Trophoblast cell (in vitro differentiated cells and primary cell): Measurements from ENCODE around the gene ITGA11.
"Not testable (repeated sequence)": the region's sequence is repeated elsewhere in the genome, so short reads cannot be mapped to it uniquely, and the experiment has no call there.

Experiments
- DNase-seq, 2 donors: peaks; one replicate each; pipeline ENCODE4 v3.0.0-alpha.2; 2016
- H2AFZ ChIP-seq: 2 replicates; pipeline ENCODE4 v1.6.1; 2013; ENCODE audit warnings: low read length, moderate library complexity, mild to moderate bottlenecking; ENCODE audit not compliant: insufficient read depth, poor library complexity
- H2AK5ac ChIP-seq: 2 replicates; pipeline ENCODE4 v1.6.1; 2013; ENCODE audit warnings: mild to moderate bottlenecking, low read length
- H2BK120ac ChIP-seq: 2 replicates; pipeline ENCODE4 v1.6.1; 2013; ENCODE audit warnings: low read length, mild to moderate bottlenecking, moderate library complexity; ENCODE audit not compliant: insufficient read depth, poor library complexity
- H2BK12ac ChIP-seq: 2 replicates; pipeline ENCODE4 v1.6.1; 2013; ENCODE audit warnings: mild to moderate bottlenecking, low read length, moderate library complexity
- H2BK5ac ChIP-seq: 2 replicates; pipeline ENCODE4 v1.6.1; 2013; ENCODE audit warnings: low read length, low read depth, moderate library complexity, mild to moderate bottlenecking; ENCODE audit not compliant: poor library complexity
- H3K14ac ChIP-seq: 2 replicates; pipeline ENCODE4 v1.6.1; 2013; ENCODE audit warnings: mild to moderate bottlenecking, low read length
- H3K18ac ChIP-seq: 2 replicates; pipeline ENCODE4 v1.6.1; 2013; ENCODE audit warnings: mild to moderate bottlenecking, low read length
- H3K23ac ChIP-seq: 2 replicates; pipeline ENCODE4 v1.6.1; 2013; ENCODE audit warnings: low read length
- H3K27ac ChIP-seq: 2 replicates; pipeline ENCODE4 v1.5.1; 2013; ENCODE audit warnings: low read depth, mild to moderate bottlenecking, inconsistent platforms, low read length, moderate library complexity
- H3K27me3 ChIP-seq: 2 replicates; pipeline ENCODE4 v1.6.1; 2013; ENCODE audit warnings: inconsistent platforms, mild to moderate bottlenecking, low read length, moderate library complexity; ENCODE audit not compliant: insufficient read depth
- H3K36me3 ChIP-seq, 2 experiments: 1 replicate in 1 of 2; 2 replicates in 1 of 2; pipeline ENCODE4 v1.6.1; 2013; ENCODE audit warnings: low read length in 2 of 2, mild to moderate bottlenecking in 2 of 2, moderate library complexity in 1 of 2; ENCODE audit not compliant: insufficient read depth in 2 of 2, control insufficient read depth in 1 of 2
- H3K4ac ChIP-seq: 2 replicates; pipeline ENCODE4 v1.6.1; 2013; ENCODE audit warnings: low read depth, mild to moderate bottlenecking, low read length, moderate library complexity
- H3K4me1 ChIP-seq, 2 experiments: 1 replicate in 1 of 2; 2 replicates in 1 of 2; pipeline ENCODE4 v1.6.1; 2013; ENCODE audit warnings: low read length in 2 of 2, mild to moderate bottlenecking in 2 of 2, moderate library complexity in 1 of 2; ENCODE audit not compliant: insufficient read depth in 2 of 2, control insufficient read depth in 1 of 2
- H3K4me2 ChIP-seq: 2 replicates; pipeline ENCODE4 v1.6.1; 2013; ENCODE audit warnings: inconsistent platforms, mild to moderate bottlenecking, low read length, moderate library complexity
- H3K4me3 ChIP-seq: 2 replicates; pipeline ENCODE4 v1.5.1; 2013; ENCODE audit warnings: mild to moderate bottlenecking, low read depth, low read length, inconsistent platforms
- H3K79me1 ChIP-seq: one replicate; pipeline ENCODE4 v1.6.1; 2013; ENCODE audit warnings: low read length
- H3K79me2 ChIP-seq: 2 replicates; pipeline ENCODE4 v1.6.1; 2013; ENCODE audit warnings: low read length, mild to moderate bottlenecking; ENCODE audit not compliant: control insufficient read depth, insufficient read depth, poor library complexity
- H3K9ac ChIP-seq: 2 replicates; pipeline ENCODE4 v1.6.1; 2013; ENCODE audit warnings: mild to moderate bottlenecking, low read length
- H3K9me3 ChIP-seq: 2 replicates; pipeline ENCODE4 v1.6.1; 2013; ENCODE audit warnings: low read depth, mild to moderate bottlenecking, control low read depth, inconsistent platforms, low read length; ENCODE audit not compliant: insufficient read depth
- H4K12ac ChIP-seq: 2 replicates; pipeline ENCODE4 v1.6.1; 2013; ENCODE audit warnings: low read depth, mild to moderate bottlenecking, low read length, moderate library complexity
- H4K8ac ChIP-seq: 2 replicates; pipeline ENCODE4 v1.6.1; 2013; ENCODE audit warnings: low read depth, mild to moderate bottlenecking, low read length, moderate library complexity
- H4K91ac ChIP-seq: one replicate; pipeline ENCODE4 v1.6.1; 2013; ENCODE audit warnings: low read depth, mild to moderate bottlenecking, low read length, moderate library complexity
- WGBS: extraction: QIAGEN DNeasy Blood & Tissue Kit; methylation state at CpG from one replicate; pipeline ENCODE4 v1.1.7; 2013; ENCODE audit warnings: missing lambda C conversion rate; ENCODE audit not compliant: insufficient read length, insufficient coverage; ENCODE audit errors: extremely low coverage; 5-methylcytosine and 5-hydroxymethylcytosine counted together

The ITGA11 gene

DNA sequence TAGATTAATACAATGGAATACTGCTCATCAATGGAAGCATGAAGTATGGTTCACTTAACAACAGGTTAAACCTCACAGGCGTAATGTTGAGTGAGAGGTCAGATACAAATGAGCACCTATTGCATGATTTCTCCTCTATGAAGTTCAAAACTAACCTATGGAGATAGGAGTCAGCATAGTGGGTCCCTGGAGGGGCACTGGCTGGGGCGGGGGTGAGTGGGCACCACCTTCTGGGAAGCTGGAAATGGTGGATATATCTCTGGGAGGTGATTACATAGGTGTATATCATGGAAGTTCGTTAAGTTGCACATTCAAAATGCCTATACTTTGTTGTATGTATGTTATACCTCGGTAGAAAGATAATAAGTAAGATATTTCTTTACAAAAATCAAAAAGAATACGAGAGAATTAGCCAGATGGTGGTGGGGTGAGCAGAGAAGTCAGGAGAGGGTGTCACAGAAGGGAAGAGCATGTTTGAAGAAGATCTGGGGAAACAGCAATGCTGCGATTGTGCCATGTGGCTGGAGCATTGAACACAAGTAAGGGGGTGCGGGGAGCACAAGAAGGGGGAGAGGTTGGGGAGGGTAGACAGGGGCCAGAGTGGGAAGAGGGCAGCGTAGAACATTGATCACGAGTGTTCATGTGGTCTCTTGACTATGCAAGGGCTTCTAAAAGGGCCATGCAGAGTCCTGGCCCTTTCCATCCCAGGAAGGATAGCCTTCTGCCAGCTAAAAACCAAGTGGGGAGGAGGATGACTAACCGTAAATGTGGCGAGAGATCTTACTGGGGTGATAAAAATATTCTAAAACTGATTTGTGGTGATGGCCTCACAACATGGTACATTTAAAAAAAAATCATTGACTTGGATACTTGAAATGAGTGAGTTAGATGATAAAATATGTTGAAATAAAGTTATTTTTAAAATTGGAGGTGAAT, 30.2 kb downstream of the ITGA11 start:
- DNase-seq = no peak
- H2AFZ ChIP-seq = no peak overlapping the region
- no peaks in the 10 kb centered on the region for H3K36me3 ChIP-seq
- H2BK120ac ChIP-seq = no peak overlapping the region
- no peak overlapping the region for H3K23ac ChIP-seq
- no peak overlapping the region for H3K4ac ChIP-seq
- no peak overlapping the region for H4K91ac ChIP-seq
- no peak overlapping the region for H4K12ac ChIP-seq
- no peaks in the 10 kb centered on the region for H3K79me1 ChIP-seq
- H4K8ac ChIP-seq = no peak overlapping the region
- H2BK12ac ChIP-seq = no peak overlapping the region
- no peak overlapping the region for H3K27ac ChIP-seq
- no peak overlapping the region for H3K9ac ChIP-seq
- WGBS = no CpG with 5 or more reads among the region's 11 CpGs
- H3K79me2 ChIP-seq = no peaks in the 10 kb centered on the region
- H3K14ac ChIP-seq = no peak overlapping the region
- no peaks in the 10 kb centered on the region for H3K9me3 ChIP-seq
- no peaks in the 10 kb centered on the region for H3K27me3 ChIP-seq
- no peak overlapping the region for H2BK5ac ChIP-seq
- H3K18ac ChIP-seq = no peak overlapping the region
- no peak overlapping the region for H2AK5ac ChIP-seq
- no peaks in the 10 kb centered on the region for H3K4me1 ChIP-seq
- no peak overlapping the region for H3K4me3 ChIP-seq
- no peak overlapping the region for H3K4me2 ChIP-seq

GRCh38 chr15:68400066-68400456, 31.9 kb downstream of the ITGA11 start:
- Histone ChIP-seq H3K4me2 (no peak overlapping the region), H3K4ac (no peak overlapping the region), H3K14ac (no peak overlapping the region), H3K9me3 (no peaks in the 10 kb centered on the region), H2AFZ (no peak overlapping the region), H4K91ac (no peak overlapping the region), H4K12ac (no peak overlapping the region), H3K23ac (no peak overlapping the region), H3K18ac (no peak overlapping the region), H3K9ac (no peak overlapping the region), H2AK5ac (no peak overlapping the region), H3K4me3 (no peak overlapping the region), H3K27me3 (no peaks in the 10 kb centered on the region), H3K36me3 (no peaks in the 10 kb centered on the region), H3K27ac (no peak overlapping the region), H2BK12ac (no peak overlapping the region), H3K79me1 (no peaks in the 10 kb centered on the region), H2BK120ac (no peak overlapping the region), H2BK5ac (no peak overlapping the region), H4K8ac (no peak overlapping the region), H3K4me1 (no peaks in the 10 kb centered on the region), H3K79me2 (no peaks in the 10 kb centered on the region)
- DNase-seq = no peak
- no CpG with 5 or more reads among the region's 1 CpG for WGBS

GRCh38 chr15:68399096-68400065, 32.6 kb downstream of the ITGA11 start:
- H2BK12ac ChIP-seq = no peak overlapping the region
- H3K14ac ChIP-seq = no peak overlapping the region
- no peaks in the 10 kb centered on the region for H3K36me3 ChIP-seq
- H4K12ac ChIP-seq = no peak overlapping the region
- no peak overlapping the region for H2AFZ ChIP-seq
- H4K8ac ChIP-seq = no peak overlapping the region
- H3K18ac ChIP-seq = no peak overlapping the region
- no peaks in the 10 kb centered on the region for H3K79me2 ChIP-seq
- no peak overlapping the region for H3K27ac ChIP-seq
- H2AK5ac ChIP-seq = no peak overlapping the region
- H3K27me3 ChIP-seq = no peaks in the 10 kb centered on the region
- no CpG with 5 or more reads among the region's 5 CpGs for WGBS
- no peak overlapping the region for H3K4me3 ChIP-seq
- no peak overlapping the region for H2BK5ac ChIP-seq
- H3K4me2 ChIP-seq = no peak overlapping the region
- H3K23ac ChIP-seq = no peak overlapping the region
- H3K4me1 ChIP-seq = no peaks in the 10 kb centered on the region
- H4K91ac ChIP-seq = no peak overlapping the region
- H3K9me3 ChIP-seq = no peaks in the 10 kb centered on the region
- H3K9ac ChIP-seq = no peak overlapping the region
- no peak overlapping the region for H2BK120ac ChIP-seq
- no peak for DNase-seq
- no peak overlapping the region for H3K4ac ChIP-seq
- no peaks in the 10 kb centered on the region for H3K79me1 ChIP-seq

GRCh38 chr15:68397999-68398398, 34.0 kb downstream of the ITGA11 start:
- H3K14ac ChIP-seq, H3K18ac ChIP-seq, H3K9ac ChIP-seq, H3K27ac ChIP-seq, H2AK5ac ChIP-seq, DNase-seq, H4K8ac ChIP-seq, H3K27me3 ChIP-seq, H4K12ac ChIP-seq, H3K9me3 ChIP-seq, H3K4ac ChIP-seq, H3K4me1 ChIP-seq, H4K91ac ChIP-seq, H2BK12ac ChIP-seq, H3K79me1 ChIP-seq, H2AFZ ChIP-seq, H3K4me3 ChIP-seq, H3K79me2 ChIP-seq, H3K36me3 ChIP-seq, H2BK120ac ChIP-seq, H3K23ac ChIP-seq, H2BK5ac ChIP-seq, H3K4me2 ChIP-seq: not testable (repeated sequence)
- WGBS = no CpG with 5 or more reads among the region's 3 CpGs
